GM12872 (cell line): ENCODE results near the gene CARD10.

Source experiments
- CTCF ChIP-seq: IDR thresholded peaks from 3 replicates; pipeline ENCODE4 v1.5.1; 2011; ENCODE audit warnings: low read depth, mild to moderate bottlenecking, low read length, moderate library complexity; ENCODE audit not compliant: insufficient read depth

CARD10 gene

GRCh38 chr22:37505989-37506388 is 13.2 kb downstream of the CARD10 start:
- no peak for TF ChIP-seq CTCF

- no peak for TF ChIP-seq CTCF
These were observed 13.7 kb downstream of the CARD10 start for GRCh38 chr22:37505565-37505964.

DNA sequence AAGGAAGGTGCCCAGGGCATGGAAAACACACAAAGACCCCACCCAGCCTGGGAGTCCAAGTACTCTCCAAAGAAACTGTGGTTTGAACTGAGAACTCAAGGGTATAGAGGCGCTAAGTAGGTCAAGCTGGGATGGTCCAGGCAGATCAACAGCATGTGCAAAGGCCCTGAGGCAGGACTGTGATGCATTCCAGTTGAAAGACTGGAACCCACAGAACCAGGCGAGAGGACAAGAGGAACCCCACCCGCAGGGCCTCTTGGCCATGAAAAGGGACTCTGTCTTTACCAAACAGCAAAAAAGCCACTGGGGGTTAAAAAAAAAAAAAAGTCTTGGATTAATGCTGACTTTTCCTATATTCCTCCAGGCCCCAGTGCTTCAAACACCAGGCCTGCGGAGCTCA is 14.3 kb downstream of the CARD10 start:
- TF ChIP-seq CTCF = no peak

- no peak for TF ChIP-seq CTCF
These were observed 15.4 kb downstream of the CARD10 start for GRCh38 chr22:37503850-37504249.

DNA sequence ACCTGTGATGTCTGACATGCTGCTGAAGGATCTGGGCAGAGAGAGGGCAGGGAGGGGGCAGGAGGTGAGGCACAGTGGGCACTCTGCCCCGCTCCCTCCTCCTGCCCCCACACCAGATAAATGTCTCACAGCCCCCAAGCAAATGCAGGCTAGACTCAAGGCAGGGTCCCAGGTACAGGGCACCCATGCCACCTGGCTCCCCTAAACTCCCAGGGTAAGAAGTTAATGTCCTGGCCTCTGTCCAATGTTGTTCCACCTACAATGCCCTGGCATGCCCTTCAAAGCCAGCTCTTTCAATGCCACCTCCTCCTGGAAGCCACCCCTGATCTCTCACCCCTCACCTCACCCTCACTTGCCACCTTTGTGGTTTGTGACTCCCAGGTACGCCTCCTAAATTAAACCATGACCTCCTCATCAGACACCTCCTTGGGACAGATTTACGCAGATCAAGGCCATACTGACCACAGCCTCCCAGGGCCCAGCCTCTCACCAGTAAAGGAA is 16.0 kb downstream of the CARD10 start:
- no peak for TF ChIP-seq CTCF

DNA sequence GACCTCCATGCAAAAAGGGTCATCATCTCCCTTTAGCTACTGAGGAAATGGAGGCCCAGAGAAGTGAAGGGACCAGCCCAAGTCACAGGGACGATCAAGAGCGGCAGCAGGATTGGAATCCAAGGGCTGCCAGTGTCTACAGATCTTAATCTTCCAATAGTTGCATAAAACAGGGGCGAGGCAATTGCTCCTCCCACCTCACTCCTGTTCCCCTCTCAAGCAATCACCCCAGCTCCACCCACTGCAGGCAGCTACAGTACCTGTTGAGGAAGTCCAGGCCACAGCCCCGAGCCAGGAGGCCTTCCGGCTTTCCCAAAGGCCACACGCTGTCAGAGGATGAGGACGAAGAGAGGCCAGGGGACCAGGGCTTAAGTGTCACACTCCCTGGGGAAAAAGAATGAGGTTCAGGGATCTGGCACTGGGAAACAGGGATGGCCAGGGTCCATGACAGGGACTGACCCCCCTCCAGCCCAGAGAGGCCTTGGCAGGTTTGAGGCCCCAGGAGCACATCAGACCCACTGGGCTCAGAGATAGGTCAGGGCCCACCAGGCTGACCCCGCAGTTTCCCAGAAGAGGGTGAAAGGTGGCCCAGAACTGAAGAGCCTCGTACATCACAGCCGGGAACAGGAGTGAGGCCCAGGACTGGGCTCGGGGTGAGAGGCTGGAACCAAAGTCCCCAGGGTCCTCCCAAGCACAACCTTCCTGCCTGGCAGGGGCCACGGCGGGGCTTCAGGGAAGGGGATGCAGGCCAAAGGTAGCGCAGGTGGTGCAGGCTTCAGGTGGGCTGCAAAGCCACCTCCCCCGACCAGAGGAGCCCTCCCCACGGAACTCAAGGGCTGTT is 16.7 kb downstream of the CARD10 start:
- no peak for TF ChIP-seq CTCF

DNA sequence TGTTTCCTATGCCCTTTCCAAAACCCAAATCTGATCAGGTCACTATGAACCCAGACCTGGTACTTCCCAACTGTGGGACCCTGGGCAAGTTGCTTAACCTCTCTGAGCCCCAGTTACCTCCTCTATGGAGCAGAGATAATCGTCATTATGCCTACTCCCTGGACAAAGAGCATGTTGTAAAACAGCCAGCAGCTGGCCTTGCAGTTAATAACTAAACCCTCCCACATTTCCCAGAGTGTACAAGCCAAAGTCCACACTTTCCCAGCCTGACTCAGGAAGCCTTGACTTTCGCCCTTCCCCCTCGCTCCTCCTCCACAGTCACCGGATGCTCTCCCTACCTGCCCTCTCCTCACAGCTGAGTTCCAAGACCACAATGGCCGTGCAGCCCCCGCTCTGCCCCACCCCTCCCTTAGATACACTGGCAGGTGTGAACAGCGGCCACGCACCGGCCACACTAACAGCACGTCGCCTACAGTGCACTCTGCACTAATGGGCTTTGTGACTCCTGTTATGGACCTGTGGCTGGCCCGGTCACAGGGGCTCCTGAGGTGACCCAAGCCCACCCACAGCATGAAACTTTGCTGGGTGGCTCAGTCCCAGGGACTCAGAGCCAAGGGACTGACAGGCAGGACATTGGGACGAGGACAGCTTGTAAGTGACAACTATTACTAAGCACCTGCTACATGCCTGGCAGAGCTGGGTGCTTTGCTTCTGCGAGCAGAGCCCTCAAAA is 17.4 kb downstream of the CARD10 start:
- TF ChIP-seq CTCF = no peak
